ENCODE measurements around the gene ARVCF.

The ARVCF gene

DNA sequence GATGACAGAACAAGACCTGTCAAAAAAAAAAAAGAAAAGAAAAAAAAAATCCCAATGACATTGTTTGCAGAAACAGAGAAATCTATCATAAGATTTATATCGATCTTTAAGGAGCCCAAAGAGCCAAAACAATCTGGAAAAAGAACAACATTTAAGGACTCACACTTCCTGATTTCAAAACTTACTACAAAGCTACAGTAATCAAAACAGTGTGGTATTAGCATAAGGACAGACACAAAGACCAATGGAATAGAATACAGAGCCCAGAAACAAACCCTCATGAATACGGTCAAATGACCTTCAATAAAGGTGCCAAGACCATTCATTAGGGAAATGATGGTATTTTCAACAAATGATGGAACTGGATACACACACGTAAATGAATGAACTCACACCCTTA lies 12.2 kb downstream of the ARVCF start:
- Histone ChIP-seq H3K4me1 (peaks cover 5% of the 10 kb centered on the region), H3K36me3 (ENCODE audit: control insufficient read depth, insufficient read depth, low read length) (no peaks in the 10 kb centered on the region), H3K79me2 (peaks cover 5% of the 10 kb centered on the region), H3K9ac (no peak overlapping the region), H3K4me2 (ENCODE audit: low read length) (no peak overlapping the region), H3K9me3 (ENCODE audit: control insufficient read depth, low read length) (no peaks in the 10 kb centered on the region), H3K27me3 (ENCODE audit: control insufficient read depth, insufficient read depth, low read length) (no peaks in the 10 kb centered on the region), H3K27ac (no peak overlapping the region), H2AFZ (no peak overlapping the region), H3K4me3 (ENCODE audit: low read depth, low read length) (no peak overlapping the region)
- TF ChIP-seq CTCF (IDR thresholded peaks at IDR 0.05), result no peak

DNA sequence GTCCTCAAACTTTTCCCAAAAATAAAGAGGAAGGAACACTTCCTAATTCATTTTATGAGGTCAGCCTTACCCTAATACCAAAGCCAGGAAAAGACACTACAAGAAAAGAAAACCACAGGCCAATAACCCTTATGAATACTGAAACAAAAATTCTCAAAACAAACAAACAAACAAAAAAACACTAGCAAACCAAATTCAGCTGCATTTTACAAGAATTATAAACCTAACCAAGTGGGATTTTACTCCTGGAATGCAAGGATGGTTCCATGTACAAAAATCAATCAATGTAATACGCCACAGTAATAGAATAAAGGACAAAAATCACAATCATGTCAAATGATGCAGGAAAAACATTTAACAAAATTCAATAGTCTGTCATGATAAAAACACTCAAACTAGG lies 13.3 kb downstream of the ARVCF start:
- no peak overlapping the region for H3K4me2 ChIP-seq (ENCODE audit: low read length)
- H3K36me3 ChIP-seq (ENCODE audit: control insufficient read depth, insufficient read depth, low read length), result no peaks in the 10 kb centered on the region
- no peak overlapping the region for H2AFZ ChIP-seq
- H3K27ac ChIP-seq, result no peak overlapping the region
- H3K9ac ChIP-seq, result no peak overlapping the region
- no peaks in the 10 kb centered on the region for H3K9me3 ChIP-seq (ENCODE audit: control insufficient read depth, low read length)
- H3K4me3 ChIP-seq (ENCODE audit: low read depth, low read length), result no peak overlapping the region
- H3K4me1 ChIP-seq, result peaks cover 13% of the 10 kb centered on the region
- TF ChIP-seq CTCF (IDR thresholded peaks at IDR 0.05), result no peak
- no peaks in the 10 kb centered on the region for H3K27me3 ChIP-seq (ENCODE audit: control insufficient read depth, insufficient read depth, low read length)
- H3K79me2 ChIP-seq, result peaks cover 2% of the 10 kb centered on the region

- Histone ChIP-seq H3K9me3 (ENCODE audit: control insufficient read depth, low read length) (no peaks in the 10 kb centered on the region), H3K79me2 (peaks cover 2% of the 10 kb centered on the region), H3K27me3 (ENCODE audit: control insufficient read depth, insufficient read depth, low read length) (no peaks in the 10 kb centered on the region), H3K9ac (no peak overlapping the region), H3K4me2 (ENCODE audit: low read length) (no peak overlapping the region), H3K36me3 (ENCODE audit: control insufficient read depth, insufficient read depth, low read length) (no peaks in the 10 kb centered on the region), H3K4me3 (ENCODE audit: low read depth, low read length) (no peak overlapping the region), H2AFZ (peak overlapping the region; percentile 48), H3K4me1 (peaks cover 16% of the 10 kb centered on the region), H3K27ac (peak overlapping the region; percentile 68)
- no peak for TF ChIP-seq CTCF (IDR thresholded peaks at IDR 0.05)
These were observed 14.0 kb downstream of the ARVCF start for GRCh38 chr22:20002636-20003035.

- Histone ChIP-seq H3K4me1 (peaks cover 16% of the 10 kb centered on the region), H3K27me3 (ENCODE audit: control insufficient read depth, insufficient read depth, low read length) (no peaks in the 10 kb centered on the region), H2AFZ (peak overlapping the region; percentile 48), H3K4me3 (ENCODE audit: low read depth, low read length) (no peak overlapping the region), H3K4me2 (ENCODE audit: low read length) (no peak overlapping the region), H3K27ac (peak overlapping the region; percentile 68), H3K36me3 (ENCODE audit: control insufficient read depth, insufficient read depth, low read length) (no peaks in the 10 kb centered on the region), H3K9me3 (ENCODE audit: control insufficient read depth, low read length) (no peaks in the 10 kb centered on the region), H3K9ac (no peak overlapping the region), H3K79me2 (peaks cover 2% of the 10 kb centered on the region)
- no peak for TF ChIP-seq CTCF (IDR thresholded peaks at IDR 0.05)
These were observed 14.5 kb downstream of the ARVCF start for GRCh38 chr22:20002128-20002527.

DNA sequence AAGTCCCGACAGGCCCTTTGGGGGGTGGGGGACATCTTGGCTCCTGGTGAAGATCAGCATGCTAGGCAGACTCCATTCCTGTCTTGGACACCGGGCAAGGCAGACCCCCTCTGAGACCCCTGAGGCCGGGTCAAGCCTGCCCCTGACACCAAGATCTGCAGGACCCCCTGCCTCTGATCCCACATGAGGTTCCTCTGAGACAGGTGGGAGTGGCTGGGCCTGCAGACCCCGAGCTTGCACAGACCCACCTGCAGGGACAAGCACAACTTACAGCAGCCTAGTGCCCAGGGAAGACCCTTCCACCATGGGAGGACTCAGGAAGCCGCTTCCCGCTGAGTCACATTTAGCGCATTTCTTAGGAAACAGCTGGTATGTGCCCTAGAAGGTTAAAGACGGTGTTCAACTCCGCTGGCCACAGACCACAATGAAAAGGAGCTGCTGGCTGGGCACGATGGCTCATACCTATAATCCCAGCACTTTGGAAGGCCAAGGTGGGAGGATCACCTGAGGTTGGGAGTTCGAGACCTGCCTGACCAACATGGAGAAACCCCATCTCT lies 15.5 kb downstream of the ARVCF start:
- no peaks in the 10 kb centered on the region for H3K9me3 ChIP-seq (ENCODE audit: control insufficient read depth, low read length)
- H3K36me3 ChIP-seq (ENCODE audit: control insufficient read depth, insufficient read depth, low read length), result no peaks in the 10 kb centered on the region
- no peak overlapping the region for H3K9ac ChIP-seq
- H3K27me3 ChIP-seq (ENCODE audit: control insufficient read depth, insufficient read depth, low read length), result no peaks in the 10 kb centered on the region
- peaks cover 16% of the 10 kb centered on the region for H3K4me1 ChIP-seq
- TF ChIP-seq CTCF (IDR thresholded peaks at IDR 0.05), result no peak
- H3K27ac ChIP-seq, result no peak overlapping the region
- peaks cover 2% of the 10 kb centered on the region for H3K79me2 ChIP-seq
- H3K4me2 ChIP-seq (ENCODE audit: low read length), result no peak overlapping the region
- H2AFZ ChIP-seq, result no peak overlapping the region
- no peak overlapping the region for H3K4me3 ChIP-seq (ENCODE audit: low read depth, low read length)
